Measurements from ENCODE around the gene SMYD2.

The SMYD2 gene

DNA sequence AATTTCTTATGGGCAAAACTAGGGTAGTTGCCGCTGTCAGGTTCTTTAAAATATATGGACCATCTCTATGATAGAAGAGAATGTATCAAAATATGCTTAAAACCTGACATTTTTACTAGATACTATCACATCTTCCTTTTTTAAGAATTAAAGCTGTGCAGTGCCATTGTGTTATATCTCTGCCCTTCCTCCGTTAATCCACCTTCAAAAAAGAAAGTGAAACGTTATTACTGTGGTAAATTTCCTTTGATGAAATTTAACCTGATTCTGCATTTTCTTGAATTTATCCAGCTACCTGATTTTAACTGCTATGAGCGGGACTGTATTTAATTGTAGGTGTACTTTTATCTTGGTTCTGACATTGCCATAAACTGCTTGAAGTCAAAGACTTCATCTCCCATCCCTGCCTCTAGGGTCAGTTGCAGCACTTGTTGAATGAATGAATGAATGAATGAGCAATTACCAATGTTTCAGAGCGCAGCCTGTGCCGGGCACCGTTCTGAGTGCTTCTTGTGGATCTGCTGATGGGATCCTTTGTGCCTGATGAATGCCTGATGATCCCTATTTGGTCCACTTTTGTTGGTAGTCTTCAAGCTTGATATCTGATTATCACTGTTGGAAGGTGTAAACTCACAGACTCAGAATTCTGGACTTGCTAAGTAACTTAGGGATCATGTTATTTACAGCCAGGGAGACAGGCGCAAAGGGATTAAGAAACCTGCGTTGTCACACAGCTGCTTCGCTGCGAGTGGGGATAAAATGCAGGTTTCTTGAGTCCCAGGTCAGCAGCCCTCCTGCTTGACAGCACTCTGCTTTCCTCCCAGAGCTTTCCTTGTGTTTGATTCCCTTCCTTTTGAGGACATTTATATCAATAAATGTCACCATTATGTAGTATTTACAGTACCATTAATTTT lies 30.1 kb downstream of the SMYD2 start:
- ChIA-PET CTCF (interaction anchor here (0.7 kb wide), 1 partner anchor 97 kb away, joined by 3 read pairs; no protein-coding TSS in a partner anchor), POLR2A (no interaction called here)
- no peak for DNase-seq (ENCODE audit: extremely low spot score)
- TF ChIP-seq BHLHE40 (IDR thresholded peaks at IDR 0.05; ENCODE audit: borderline replicate concordance) (no peak), ELF4 (IDR thresholded peaks at IDR 0.05) (no peak), LEF1 (IDR thresholded peaks at IDR 0.05; ENCODE audit: borderline replicate concordance) (no peak), FOXK2 (IDR thresholded peaks at IDR 0.05) (no peak), FOXA1 (IDR thresholded peaks at IDR 0.05) (no peak), ARNT (IDR thresholded peaks at IDR 0.05) (no peak), TARDBP (IDR thresholded peaks at IDR 0.05) (no peak), CTBP1 (IDR thresholded peaks at IDR 0.05; ENCODE audit: borderline replicate concordance) (no peak), FOXM1 (IDR thresholded peaks at IDR 0.05; ENCODE audit: borderline replicate concordance) (no peak), NFRKB (IDR thresholded peaks at IDR 0.05) (no peak), L3MBTL2 (conservative IDR thresholded peaks at IDR 0.05) (no peak), SUZ12 (IDR thresholded peaks at IDR 0.05) (no peak), SP1 (IDR thresholded peaks at IDR 0.05) (no peak), HDGF (IDR thresholded peaks at IDR 0.05; ENCODE audit: borderline replicate concordance) (no peak), ZNF384 (IDR thresholded peaks at IDR 0.05) (no peak)
- TF ChIP-seq, protein P1, sequence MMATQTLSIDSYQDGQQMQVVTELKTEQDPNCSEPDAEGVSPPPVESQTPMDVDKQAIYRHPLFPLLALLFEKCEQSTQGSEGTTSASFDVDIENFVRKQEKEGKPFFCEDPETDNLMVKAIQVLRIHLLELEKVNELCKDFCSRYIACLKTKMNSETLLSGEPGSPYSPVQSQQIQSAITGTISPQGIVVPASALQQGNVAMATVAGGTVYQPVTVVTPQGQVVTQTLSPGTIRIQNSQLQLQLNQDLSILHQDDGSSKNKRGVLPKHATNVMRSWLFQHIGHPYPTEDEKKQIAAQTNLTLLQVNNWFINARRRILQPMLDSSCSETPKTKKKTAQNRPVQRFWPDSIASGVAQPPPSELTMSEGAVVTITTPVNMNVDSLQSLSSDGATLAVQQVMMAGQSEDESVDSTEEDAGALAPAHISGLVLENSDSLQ (IDR thresholded peaks at IDR 0.05): no peak

GRCh38 chr1:214312530-214313051 lies 31.6 kb downstream of the SMYD2 start:
- POLR2A ChIA-PET: no interaction called here
- TF ChIP-seq FOXM1 (IDR thresholded peaks at IDR 0.05; ENCODE audit: borderline replicate concordance) (no peak), HDGF (IDR thresholded peaks at IDR 0.05; ENCODE audit: borderline replicate concordance) (no peak), SP1 (IDR thresholded peaks at IDR 0.05) (no peak), CTBP1 (IDR thresholded peaks at IDR 0.05; ENCODE audit: borderline replicate concordance) (no peak), NFRKB (IDR thresholded peaks at IDR 0.05) (no peak), L3MBTL2 (conservative IDR thresholded peaks at IDR 0.05) (no peak), SUZ12 (IDR thresholded peaks at IDR 0.05) (no peak), LEF1 (IDR thresholded peaks at IDR 0.05; ENCODE audit: borderline replicate concordance) (no peak), TARDBP (IDR thresholded peaks at IDR 0.05) (no peak), FOXK2 (IDR thresholded peaks at IDR 0.05) (no peak), ZNF384 (IDR thresholded peaks at IDR 0.05) (no peak), BHLHE40 (IDR thresholded peaks at IDR 0.05; ENCODE audit: borderline replicate concordance) (no peak), ARNT (IDR thresholded peaks at IDR 0.05) (no peak), ELF4 (IDR thresholded peaks at IDR 0.05) (no peak), FOXA1 (IDR thresholded peaks at IDR 0.05) (no peak)
- TF ChIP-seq, protein P1 (IDR thresholded peaks at IDR 0.05): no peak
- CTCF ChIA-PET: no interaction called here
- no peak for DNase-seq (ENCODE audit: extremely low spot score)

DNA sequence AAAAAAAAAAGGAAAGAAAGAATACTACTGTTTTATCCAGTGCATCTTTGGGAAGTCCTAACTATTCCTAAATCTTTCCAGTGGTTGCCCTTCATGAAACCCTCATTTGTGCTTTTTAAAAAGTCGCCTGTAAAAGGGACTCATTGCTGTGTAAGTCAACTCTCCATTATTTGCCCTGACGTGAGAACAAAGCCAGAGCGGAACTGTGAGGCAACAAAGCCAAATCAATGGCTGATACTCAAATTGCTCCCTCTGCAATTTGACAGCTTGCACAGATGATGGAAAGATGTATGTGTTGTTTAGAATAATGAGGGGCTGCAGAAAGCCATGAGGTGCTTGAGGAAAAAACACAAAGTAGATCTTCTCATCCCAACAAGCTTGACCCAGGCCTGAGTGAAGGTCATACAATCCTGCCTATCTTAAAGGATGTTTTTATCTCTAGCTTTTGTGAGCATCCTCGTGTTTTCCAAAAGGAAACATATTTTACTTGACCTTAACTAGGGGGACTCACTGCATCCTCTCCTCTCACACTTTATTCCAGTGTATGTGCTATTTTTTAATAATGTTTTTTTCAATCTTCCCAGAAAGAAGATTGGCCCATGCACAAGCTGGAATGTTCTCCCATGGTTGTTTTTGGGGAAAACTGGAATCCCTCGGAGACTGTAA lies 33.4 kb downstream of the SMYD2 start:
- POLR2A ChIA-PET: no interaction called here
- no peak for DNase-seq (ENCODE audit: extremely low spot score)
- CTCF ChIA-PET: no interaction called here
- TF ChIP-seq LEF1 (IDR thresholded peaks at IDR 0.05; ENCODE audit: borderline replicate concordance): no peak
- no peak for TF ChIP-seq ELF4 (IDR thresholded peaks at IDR 0.05)
- no peak for TF ChIP-seq CTBP1 (IDR thresholded peaks at IDR 0.05; ENCODE audit: borderline replicate concordance)
- TF ChIP-seq BHLHE40 (IDR thresholded peaks at IDR 0.05; ENCODE audit: borderline replicate concordance): no peak
- TF ChIP-seq SUZ12 (IDR thresholded peaks at IDR 0.05): no peak
- TF ChIP-seq TARDBP (IDR thresholded peaks at IDR 0.05): no peak
- no peak for TF ChIP-seq ARNT (IDR thresholded peaks at IDR 0.05)
- TF ChIP-seq FOXA1 (IDR thresholded peaks at IDR 0.05): no peak
- TF ChIP-seq FOXM1 (IDR thresholded peaks at IDR 0.05; ENCODE audit: borderline replicate concordance): no peak
- TF ChIP-seq, protein P1 (IDR thresholded peaks at IDR 0.05): no peak
- no peak for TF ChIP-seq NFRKB (IDR thresholded peaks at IDR 0.05)
- TF ChIP-seq FOXK2 (IDR thresholded peaks at IDR 0.05): no peak
- TF ChIP-seq SP1 (IDR thresholded peaks at IDR 0.05): no peak
- TF ChIP-seq L3MBTL2 (conservative IDR thresholded peaks at IDR 0.05): no peak
- no peak for TF ChIP-seq ZNF384 (IDR thresholded peaks at IDR 0.05)
- no peak for TF ChIP-seq HDGF (IDR thresholded peaks at IDR 0.05; ENCODE audit: borderline replicate concordance)

- CTCF ChIA-PET: interaction anchor here (1.3 to 1.7 kb wide), 3 partner anchors 12 to 55 kb away, joined by 4 to 5 read pairs (median 5); no protein-coding TSS in a partner anchor
- no peak for DNase-seq (ENCODE audit: extremely low spot score)
- POLR2A ChIA-PET: no interaction called here
- TF ChIP-seq ARNT (IDR thresholded peaks at IDR 0.05): no peak
- TF ChIP-seq ZNF384 (IDR thresholded peaks at IDR 0.05): no peak
- no peak for TF ChIP-seq L3MBTL2 (conservative IDR thresholded peaks at IDR 0.05)
- TF ChIP-seq SUZ12 (IDR thresholded peaks at IDR 0.05): no peak
- no peak for TF ChIP-seq SP1 (IDR thresholded peaks at IDR 0.05)
- TF ChIP-seq FOXK2 (IDR thresholded peaks at IDR 0.05): no peak
- TF ChIP-seq CTBP1 (IDR thresholded peaks at IDR 0.05; ENCODE audit: borderline replicate concordance): no peak
- TF ChIP-seq LEF1 (IDR thresholded peaks at IDR 0.05; ENCODE audit: borderline replicate concordance): no peak
- no peak for TF ChIP-seq HDGF (IDR thresholded peaks at IDR 0.05; ENCODE audit: borderline replicate concordance)
- no peak for TF ChIP-seq NFRKB (IDR thresholded peaks at IDR 0.05)
- no peak for TF ChIP-seq FOXA1 (IDR thresholded peaks at IDR 0.05)
- TF ChIP-seq BHLHE40 (IDR thresholded peaks at IDR 0.05; ENCODE audit: borderline replicate concordance): no peak
- TF ChIP-seq ELF4 (IDR thresholded peaks at IDR 0.05): no peak
- no peak for TF ChIP-seq TARDBP (IDR thresholded peaks at IDR 0.05)
- TF ChIP-seq, protein P1 (IDR thresholded peaks at IDR 0.05): no peak
- TF ChIP-seq FOXM1 (IDR thresholded peaks at IDR 0.05; ENCODE audit: borderline replicate concordance): no peak
These were observed 35.6 kb downstream of the SMYD2 start for GRCh38 chr1:214316593-214316992.
